ENCODE data around the gene ACAD9.

DNA sequence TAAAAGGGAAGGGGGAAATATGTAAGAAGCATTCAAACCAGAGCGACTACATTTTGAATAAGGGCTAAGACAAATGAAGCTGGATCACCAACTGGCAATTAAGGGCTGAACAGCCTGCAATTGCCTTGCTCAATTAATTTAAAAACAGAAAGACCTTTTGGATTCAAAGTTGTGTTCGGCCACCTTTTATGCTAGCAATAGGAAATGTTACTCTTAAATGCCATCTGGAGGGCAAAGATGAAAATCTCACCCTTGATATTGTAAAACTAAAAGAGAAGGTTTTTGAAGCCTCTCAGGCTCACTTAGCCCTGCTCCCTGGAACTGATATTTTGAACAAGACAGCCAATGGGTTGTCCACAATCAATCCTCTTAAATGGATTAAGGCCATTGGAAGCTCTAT, 44.2 kb downstream of the ACAD9 start:
- no peak for TF ChIP-seq POLR2A (IDR thresholded peaks at IDR 0.05; ENCODE audit: low read length)
- TF ChIP-seq GATA1 (IDR thresholded peaks at IDR 0.05; ENCODE audit: low read depth, low read length): no peak

Data from erythroblast (primary cell).